Endothelial cell (in vitro differentiated cells): ENCODE measurements around the gene NT5C2. TPM values are rescaled to one million over a fixed set of nuclear protein-coding genes. Genes with fewer than 3 reads are reported as not detected.
A peak's percentile ranks its signal among the peaks of the same experiment; 100 is the strongest.
"Not testable (repeated sequence)": the region's sequence is repeated elsewhere in the genome, so short reads cannot be mapped to it uniquely, and the experiment has no call there.

Experiments used
- DNase-seq: peaks from one replicate; pipeline ENCODE4 v3.0.0; 2021; ENCODE audit warnings: low spot score
- H3K27ac Mint-ChIP-seq: one replicate; pipeline ENCODE4 v1.8.0; 2021; ENCODE audit warnings: mixed read lengths, inconsistent platforms; ENCODE audit not compliant: unreplicated experiment
- H3K27me3 Mint-ChIP-seq: one replicate; pipeline ENCODE4 v1.8.0; 2021; ENCODE audit warnings: mild to moderate bottlenecking, moderate library complexity, mixed read lengths, inconsistent platforms; ENCODE audit not compliant: unreplicated experiment
- H3K36me3 Mint-ChIP-seq: one replicate; pipeline ENCODE4 v1.8.0; 2021; ENCODE audit warnings: mild to moderate bottlenecking, low read depth, mixed read lengths, inconsistent platforms; ENCODE audit not compliant: unreplicated experiment
- H3K4me1 Mint-ChIP-seq: one replicate; pipeline ENCODE4 v1.8.0; 2021; ENCODE audit warnings: mild to moderate bottlenecking, mixed read lengths, inconsistent platforms; ENCODE audit not compliant: unreplicated experiment
- H3K4me3 Mint-ChIP-seq: one replicate; pipeline ENCODE4 v1.8.0; 2021; ENCODE audit warnings: mild to moderate bottlenecking, mixed read lengths, inconsistent platforms; ENCODE audit not compliant: unreplicated experiment
- H3K9me3 Mint-ChIP-seq: one replicate; pipeline ENCODE4 v1.8.0; 2021; ENCODE audit warnings: mixed read lengths, inconsistent platforms; ENCODE audit not compliant: unreplicated experiment
- CTCF ChIP-seq: fragments of 200-600 bp; sonication (generic); IDR thresholded peaks from one replicate; pipeline ENCODE4 v1.5.0; 2021; ENCODE audit warnings: antibody characterized with exemption; ENCODE audit not compliant: unreplicated experiment
- total RNA-seq: library from RNA; stranded (reverse); fragmentation: NEBNext Ultra II Directional; extraction: Animal tissue kit (Norgen Biotek cat#: 25700); gene quantifications from one replicate; pipeline ENCODE4 v1.2.1, GENCODE V29; 2021; ENCODE audit not compliant: unreplicated experiment

Gene NT5C2
- total RNA-seq, 1 donor from 2014 or later = 88.2 TPM

- Mint-ChIP-seq H3K4me3 (peak overlapping the region; percentile 98), H3K4me1 (peaks cover 26% of the 10 kb centered on the region), H3K27ac (peak overlapping the region; percentile 99), H3K36me3 (peaks cover 8% of the 10 kb centered on the region), H3K9me3 (no peaks in the 10 kb centered on the region), H3K27me3 (peaks cover 13% of the 10 kb centered on the region)
- TF ChIP-seq CTCF = no peak
- peak; percentile 71 for DNase-seq
Observed at GRCh38 chr10:103192451-103193106, 493 bp downstream of the NT5C2 start.

GRCh38 chr10:103192089-103192450 is 1.0 kb downstream of the NT5C2 start:
- H3K4me1 Mint-ChIP-seq = peaks cover 21% of the 10 kb centered on the region
- no peaks in the 10 kb centered on the region for H3K9me3 Mint-ChIP-seq
- H3K27ac Mint-ChIP-seq = peak overlapping the region; percentile 99
- peak overlapping the region; percentile 98 for H3K4me3 Mint-ChIP-seq
- DNase-seq = no peak
- peaks cover 13% of the 10 kb centered on the region for H3K27me3 Mint-ChIP-seq
- peaks cover 8% of the 10 kb centered on the region for H3K36me3 Mint-ChIP-seq
- no peak for TF ChIP-seq CTCF

GRCh38 chr10:103191198-103191597 is 1.9 kb downstream of the NT5C2 start:
- H3K27ac Mint-ChIP-seq, H3K36me3 Mint-ChIP-seq, H3K9me3 Mint-ChIP-seq, DNase-seq: not testable (repeated sequence)
- peaks cover 13% of the 10 kb centered on the region for H3K27me3 Mint-ChIP-seq
- peak overlapping the region; percentile 98 for H3K4me3 Mint-ChIP-seq
- H3K4me1 Mint-ChIP-seq = peaks cover 20% of the 10 kb centered on the region

- H3K4me1 Mint-ChIP-seq = peaks cover 18% of the 10 kb centered on the region
- no peak overlapping the region for H3K4me3 Mint-ChIP-seq
- no peak for TF ChIP-seq CTCF
- H3K27ac Mint-ChIP-seq = peak overlapping the region; percentile 24
- H3K27me3 Mint-ChIP-seq = peaks cover 8% of the 10 kb centered on the region
- DNase-seq = no peak
- H3K36me3 Mint-ChIP-seq = peaks cover 4% of the 10 kb centered on the region
- no peaks in the 10 kb centered on the region for H3K9me3 Mint-ChIP-seq
Observed at GRCh38 chr10:103188853-103189252, 4.2 kb downstream of the NT5C2 start.

GRCh38 chr10:103186128-103186527 is 6.9 kb downstream of the NT5C2 start:
- Mint-ChIP-seq H3K27me3 (no peaks in the 10 kb centered on the region), H3K9me3 (no peaks in the 10 kb centered on the region), H3K4me3 (no peak overlapping the region), H3K4me1 (peaks cover 19% of the 10 kb centered on the region), H3K36me3 (no peaks in the 10 kb centered on the region), H3K27ac (no peak overlapping the region)
- TF ChIP-seq CTCF = no peak
- DNase-seq = no peak
